NCI-H526 (cell line): ENCODE data around the gene SPATA6L.

ENCODE experiments used
- DNase-seq, 2 experiments: peaks; one replicate each; lab custom pipeline; 2025; lab: John Stamatoyannopoulos, UW

SPATA6L gene

GRCh38 chr9:4666042-4666699 lies at the start of gene SPATA6L:
Gene SPATA6L, minus strand, starts transcription at chr9:4666480. Its CDS starts 230 bp downstream, at chr9:4666250.
- DNase-seq = peak; percentile 37 to 77

- DNase-seq = no peak
These were observed 48.2 kb upstream of the SPATA6L start for GRCh38 chr9:4714266-4715016.

DNA sequence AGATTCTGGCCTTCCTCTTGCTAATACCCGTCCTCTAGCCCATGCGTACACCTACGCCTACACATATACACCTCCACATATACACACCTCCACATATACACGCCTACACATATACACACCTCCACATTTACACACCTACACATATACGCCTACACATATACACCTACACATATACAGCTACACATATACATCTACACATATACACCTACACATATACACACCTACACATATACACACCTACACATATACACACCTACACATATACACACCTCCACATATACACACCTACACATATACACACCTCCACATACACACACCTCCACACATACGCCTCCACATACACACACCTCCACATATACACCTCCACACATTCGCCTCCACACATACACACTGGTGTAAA lies 47.6 kb upstream of the SPATA6L start:
- no peak for DNase-seq

DNA sequence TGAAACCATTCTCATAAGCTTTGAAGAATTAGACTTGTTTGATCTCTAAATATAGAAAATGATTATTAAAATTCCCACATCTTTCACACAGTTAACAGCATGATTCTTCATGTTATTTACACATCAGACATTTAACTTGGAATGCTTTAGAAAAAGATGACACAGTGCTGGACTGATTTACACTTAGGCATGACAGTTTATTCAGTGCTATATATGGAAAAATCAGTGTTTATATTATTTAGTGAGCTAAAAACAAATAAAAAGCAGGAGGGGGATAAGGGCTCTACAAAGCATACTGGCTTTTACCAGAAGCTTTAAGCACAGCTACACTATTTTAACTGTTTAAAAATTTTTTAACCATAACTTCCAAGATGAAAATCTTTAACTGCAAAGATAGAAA lies 43.1 kb upstream of the SPATA6L start:
- DNase-seq = no peak

- DNase-seq = no peak
These were observed 40.8 kb upstream of the SPATA6L start for GRCh38 chr9:4706971-4707622.

DNA sequence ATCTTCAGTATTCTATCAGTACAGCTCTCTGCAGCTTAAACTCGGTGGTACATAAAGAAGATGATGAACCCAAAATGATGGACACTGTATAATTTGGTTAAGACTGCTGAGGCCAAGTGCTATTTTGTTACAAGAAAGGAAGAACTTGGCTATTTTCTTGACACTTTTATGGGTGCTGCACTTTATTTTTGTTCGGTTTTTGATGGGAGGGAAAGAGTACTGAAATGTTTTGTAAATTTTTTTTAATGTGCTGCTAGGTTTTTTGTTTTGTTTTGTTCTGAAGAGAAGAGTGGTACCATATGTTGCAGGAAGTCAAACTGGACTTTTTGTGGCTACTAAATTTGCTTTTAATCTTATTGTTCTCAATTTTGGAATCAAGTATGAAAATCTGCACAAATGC lies 39.7 kb upstream of the SPATA6L start:
- DNase-seq = no peak

DNA sequence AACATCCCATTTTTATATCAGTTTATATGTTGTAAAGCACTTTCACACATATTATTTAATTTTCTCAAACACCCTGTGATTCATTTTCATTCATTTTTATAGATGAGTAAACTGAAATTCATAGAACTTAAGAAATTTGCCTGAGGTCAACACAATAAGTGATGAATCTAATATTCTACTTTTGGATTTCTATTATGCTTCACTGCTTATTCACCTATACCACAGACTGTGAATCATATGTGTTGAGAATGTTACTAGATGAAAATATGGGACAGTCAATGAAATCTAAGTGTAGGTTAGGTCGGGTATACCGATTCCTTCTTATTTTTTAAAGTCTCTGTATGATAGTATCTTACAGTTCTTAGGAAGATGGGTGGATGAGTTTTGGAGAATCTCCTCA lies 37.8 kb upstream of the SPATA6L start:
- no peak for DNase-seq

DNA sequence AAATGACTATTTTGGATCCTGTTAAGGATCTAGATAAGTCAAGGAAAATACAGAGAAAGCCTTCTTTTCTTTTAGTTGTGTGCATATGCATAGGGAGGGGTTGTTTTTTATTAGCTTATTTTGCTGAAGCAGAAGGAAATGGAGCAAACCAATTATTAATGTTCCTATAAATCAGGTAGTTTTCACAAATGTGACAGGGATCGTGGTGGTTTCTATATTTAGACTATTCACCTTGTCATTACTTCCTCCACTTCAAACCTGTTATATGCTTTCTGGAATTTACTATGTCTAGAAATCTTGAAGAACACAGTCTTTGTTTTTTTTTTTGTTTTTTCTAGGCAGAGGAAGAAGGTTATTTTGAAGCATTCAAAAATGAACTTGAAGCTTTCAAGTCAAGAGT lies 35.2 kb upstream of the SPATA6L start:
- no peak for DNase-seq

DNA sequence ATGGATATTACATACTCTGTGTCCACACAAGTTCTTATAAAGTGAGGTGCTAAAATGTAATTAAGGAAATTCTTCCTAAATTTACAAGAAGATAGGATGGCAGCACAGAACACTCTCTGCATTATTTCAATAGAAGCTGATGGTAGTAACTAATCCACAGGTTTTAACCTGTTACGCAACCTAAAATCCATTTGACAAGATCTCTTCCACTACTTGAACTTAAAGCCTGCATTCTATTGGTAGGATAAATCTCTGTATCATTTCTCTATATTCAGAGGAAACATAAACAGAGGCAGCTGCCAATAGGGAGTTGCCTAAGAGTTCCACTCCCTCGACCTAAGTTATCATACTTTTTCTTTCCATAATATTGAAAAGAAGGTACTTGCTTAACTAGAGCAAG lies 34.7 kb upstream of the SPATA6L start:
- DNase-seq = no peak

- no peak for DNase-seq
These were observed 33.8 kb upstream of the SPATA6L start for GRCh38 chr9:4700091-4700490.

GRCh38 chr9:4691795-4692194 lies 25.5 kb upstream of the SPATA6L start:
- no peak for DNase-seq

DNA sequence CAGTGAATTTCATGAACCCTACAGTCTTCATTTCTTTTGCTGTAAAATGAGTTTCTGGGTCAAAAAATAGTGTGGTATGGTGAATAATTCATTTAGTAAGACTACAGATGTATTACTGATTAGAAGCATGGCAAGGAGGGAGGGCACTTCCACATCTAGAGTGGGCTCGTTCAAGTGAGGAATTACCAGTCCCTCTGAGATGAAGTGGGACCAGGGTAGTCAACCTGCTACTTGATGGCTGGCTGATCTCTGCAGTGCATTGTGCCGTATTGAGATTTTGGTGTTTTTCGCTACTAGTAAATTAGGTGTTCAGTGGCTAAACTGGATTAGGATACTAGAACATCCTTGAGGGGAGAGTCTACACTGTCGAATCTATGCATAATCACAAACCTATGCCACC lies 23.9 kb upstream of the SPATA6L start:
- DNase-seq = no peak

DNA sequence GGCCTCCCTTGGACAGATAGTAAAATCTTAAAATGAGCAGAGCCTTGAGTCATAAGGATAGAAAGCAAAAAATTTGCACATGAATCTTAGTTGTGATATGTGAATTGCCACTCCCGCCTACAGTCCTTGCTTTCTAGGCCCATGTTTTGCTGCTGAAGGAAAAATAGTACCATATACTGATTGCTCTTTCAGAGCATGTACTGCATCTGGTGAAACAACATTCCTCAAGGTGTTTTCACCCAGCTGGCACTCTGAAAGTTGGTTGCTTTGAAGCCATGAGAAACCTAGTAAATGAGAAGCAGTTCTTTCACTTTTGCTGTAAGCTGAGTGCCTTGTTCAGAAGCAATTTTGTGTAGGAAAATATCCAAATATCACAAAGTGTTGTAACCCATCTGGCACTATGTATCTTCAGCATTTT lies 23.4 kb upstream of the SPATA6L start:
- DNase-seq = no peak

GRCh38 chr9:4689021-4689420 lies 22.7 kb upstream of the SPATA6L start:
- no peak for DNase-seq

DNA sequence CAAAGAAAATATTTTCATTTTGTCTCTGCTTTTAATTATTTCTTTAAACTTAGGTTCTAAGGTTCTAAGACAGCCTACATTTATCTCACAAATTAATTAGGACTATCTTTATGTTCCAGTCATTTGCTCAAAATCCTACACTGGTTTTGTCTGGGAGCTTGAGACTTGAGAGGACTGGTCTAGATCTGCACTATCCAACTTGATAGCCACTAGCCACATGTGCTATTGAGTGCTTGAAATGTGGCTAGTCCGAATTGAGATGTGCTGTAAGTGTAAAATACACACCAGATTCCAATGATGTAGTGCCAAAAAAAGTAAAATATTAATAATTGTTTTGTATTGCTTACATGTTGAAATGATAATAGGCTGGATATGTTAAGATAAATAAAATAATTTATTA lies 20.3 kb upstream of the SPATA6L start:
- no peak for DNase-seq

DNA sequence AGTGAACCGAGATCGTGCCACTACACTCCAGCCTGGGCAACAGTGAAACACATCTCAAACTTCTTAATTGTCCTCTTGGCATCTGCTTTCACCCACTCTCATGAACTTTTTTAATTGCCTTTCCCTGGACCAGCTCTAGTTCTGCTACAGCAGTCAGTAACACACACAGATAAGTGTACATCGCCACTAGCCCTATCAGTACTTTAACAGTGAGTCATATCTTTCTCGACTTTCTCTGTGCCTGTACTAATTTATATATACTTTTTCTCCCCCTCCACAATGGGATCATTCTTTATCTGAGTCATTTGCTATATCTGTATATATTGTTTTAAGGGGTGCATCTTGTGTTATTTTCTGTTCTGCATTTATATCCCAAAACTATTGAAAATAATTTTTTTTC lies 19.8 kb upstream of the SPATA6L start:
- DNase-seq = no peak

GRCh38 chr9:4684820-4685219 lies 18.5 kb upstream of the SPATA6L start:
- no peak for DNase-seq

DNA sequence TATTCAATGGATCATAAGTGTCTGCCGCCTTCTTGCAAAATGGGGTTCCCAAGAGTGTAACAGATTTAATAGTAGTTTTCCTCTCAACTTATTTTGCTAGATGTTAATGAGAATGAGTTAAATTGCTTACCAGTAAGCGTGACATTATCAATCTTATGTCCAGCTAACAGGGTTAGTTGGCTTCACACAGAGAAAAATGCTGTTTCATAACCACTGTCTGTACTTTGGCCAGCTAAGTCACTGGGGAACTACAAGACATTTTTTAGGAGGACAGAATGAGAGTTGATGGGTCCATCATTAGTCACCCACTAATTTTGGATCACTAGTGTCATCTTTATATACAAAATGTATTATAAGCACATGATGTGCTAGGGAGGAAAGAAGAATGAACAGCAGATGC lies 14.5 kb upstream of the SPATA6L start:
- DNase-seq = no peak

DNA sequence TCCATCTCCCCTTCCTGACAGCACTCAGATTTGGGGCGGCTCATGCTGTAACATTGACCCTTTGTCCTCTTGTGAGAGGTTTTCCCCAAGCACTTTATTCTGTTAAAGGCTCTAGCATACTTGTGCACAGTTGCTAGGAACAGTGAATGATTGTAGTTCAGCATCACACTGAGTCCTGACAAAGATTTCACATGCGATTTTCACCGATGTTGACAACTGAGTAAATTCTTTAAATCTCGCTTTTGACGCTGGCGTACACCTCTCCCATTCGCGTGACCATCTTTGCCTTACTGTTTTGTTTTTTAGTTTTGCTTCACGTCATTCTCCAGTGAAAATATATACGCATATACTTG lies 13.9 kb upstream of the SPATA6L start:
- no peak for DNase-seq

DNA sequence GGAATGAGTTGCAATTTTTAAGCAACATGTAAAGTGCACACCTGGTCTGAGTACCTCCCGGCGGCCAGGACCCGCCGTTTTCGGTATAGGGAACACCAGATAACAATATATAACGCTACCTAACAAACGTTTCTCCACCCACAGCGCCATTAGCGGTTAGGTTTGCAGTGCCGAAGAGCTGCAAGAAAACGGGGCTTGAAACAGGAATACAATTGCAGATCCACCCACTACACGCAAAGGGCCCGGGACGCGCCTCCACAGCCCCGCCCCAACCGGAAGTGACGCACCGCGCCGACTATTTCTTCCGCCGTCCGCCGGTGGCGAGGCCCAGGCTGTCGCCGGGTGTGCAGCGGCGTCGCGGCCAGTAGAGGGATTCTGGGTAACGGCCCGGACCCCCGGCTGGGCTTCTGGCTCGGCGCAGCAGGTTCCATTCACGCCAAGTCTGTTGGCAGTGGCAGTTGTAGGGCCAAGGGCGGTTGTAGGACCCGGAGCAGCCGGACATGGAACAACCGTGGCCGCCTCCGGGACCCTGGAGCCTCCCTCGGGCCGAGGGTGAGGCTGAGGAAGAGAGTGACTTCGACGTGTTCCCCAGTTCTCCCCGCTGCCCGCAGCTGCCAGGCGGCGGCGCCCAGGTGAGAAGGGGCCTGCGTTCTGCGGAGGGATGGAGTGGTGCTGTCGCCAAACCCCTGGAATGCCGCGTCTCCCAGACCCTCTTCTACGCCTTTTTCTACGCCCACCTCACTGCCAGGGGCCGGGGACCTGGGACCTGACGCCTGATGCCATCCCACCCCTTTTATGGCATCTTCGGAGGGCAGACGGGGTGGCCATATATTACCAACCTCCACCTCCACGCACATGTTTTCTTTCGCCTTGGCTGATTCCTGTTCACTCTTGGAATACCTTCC lies 13.2 kb upstream of the SPATA6L start, which contains the start of gene CDC37L1:
Gene CDC37L1, plus strand, starts transcription at position 302 of the 905 bp plus-strand sequence. Its CDS starts 199 bp downstream, at position 501.
- peak; percentile 90 to 96 for DNase-seq

DNA sequence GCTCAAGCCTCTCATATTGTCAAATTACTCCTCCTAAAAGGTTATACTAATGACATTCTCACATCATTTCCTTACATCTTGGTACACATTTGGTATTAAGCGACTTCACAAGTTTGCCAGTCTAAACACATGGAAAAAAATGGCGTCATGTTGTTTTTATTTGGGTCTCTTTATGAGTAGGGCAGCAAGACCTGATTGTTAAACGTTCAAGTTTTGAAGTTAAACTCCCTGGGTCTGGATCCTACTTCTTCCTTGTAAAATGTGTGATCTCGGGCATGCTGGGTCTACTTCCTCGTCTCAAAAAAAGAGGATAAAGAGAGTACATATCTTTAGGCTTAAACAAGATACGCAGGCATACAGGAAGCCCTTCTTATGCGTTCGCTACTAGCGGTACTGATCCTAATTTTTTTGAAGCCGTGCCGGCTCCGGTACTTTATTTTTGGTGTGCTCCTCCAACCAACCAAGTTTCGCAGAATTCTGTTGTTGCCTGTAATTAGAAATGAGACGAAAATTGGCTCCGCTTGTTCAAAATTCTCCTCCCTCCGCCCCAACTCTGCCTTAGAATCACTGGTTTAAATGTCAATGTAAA lies 12.5 kb upstream of the SPATA6L start:
- peak in 1 of 2 experiments; percentile 49 for DNase-seq

DNA sequence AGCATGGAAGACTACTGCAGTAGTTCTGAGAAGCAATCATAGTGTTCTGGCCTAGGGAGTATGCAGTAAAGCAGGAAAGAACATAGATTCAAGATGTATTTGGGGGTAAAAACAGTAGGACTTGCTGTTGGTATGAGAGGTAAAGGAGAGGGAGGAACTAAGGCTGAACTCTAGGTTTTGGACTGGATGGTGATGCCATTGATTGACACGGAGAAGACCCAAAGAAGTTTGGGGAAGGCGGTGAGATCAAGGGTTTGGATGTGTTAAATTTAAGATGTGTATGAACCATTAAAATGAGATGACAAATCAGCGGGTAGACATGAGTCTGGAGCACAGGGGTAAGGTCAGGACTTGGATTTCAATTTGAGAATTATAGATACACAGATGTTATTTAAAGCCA lies 11.1 kb upstream of the SPATA6L start:
- DNase-seq = no peak
